ENCODE data around the gene INAFM1. TPM values are rescaled to one million over a fixed set of nuclear protein-coding genes. Genes with fewer than 3 reads are reported as not detected.

Gene INAFM1
- total RNA-seq, 1 donor from 2014 or later: 18.2 TPM

DNA sequence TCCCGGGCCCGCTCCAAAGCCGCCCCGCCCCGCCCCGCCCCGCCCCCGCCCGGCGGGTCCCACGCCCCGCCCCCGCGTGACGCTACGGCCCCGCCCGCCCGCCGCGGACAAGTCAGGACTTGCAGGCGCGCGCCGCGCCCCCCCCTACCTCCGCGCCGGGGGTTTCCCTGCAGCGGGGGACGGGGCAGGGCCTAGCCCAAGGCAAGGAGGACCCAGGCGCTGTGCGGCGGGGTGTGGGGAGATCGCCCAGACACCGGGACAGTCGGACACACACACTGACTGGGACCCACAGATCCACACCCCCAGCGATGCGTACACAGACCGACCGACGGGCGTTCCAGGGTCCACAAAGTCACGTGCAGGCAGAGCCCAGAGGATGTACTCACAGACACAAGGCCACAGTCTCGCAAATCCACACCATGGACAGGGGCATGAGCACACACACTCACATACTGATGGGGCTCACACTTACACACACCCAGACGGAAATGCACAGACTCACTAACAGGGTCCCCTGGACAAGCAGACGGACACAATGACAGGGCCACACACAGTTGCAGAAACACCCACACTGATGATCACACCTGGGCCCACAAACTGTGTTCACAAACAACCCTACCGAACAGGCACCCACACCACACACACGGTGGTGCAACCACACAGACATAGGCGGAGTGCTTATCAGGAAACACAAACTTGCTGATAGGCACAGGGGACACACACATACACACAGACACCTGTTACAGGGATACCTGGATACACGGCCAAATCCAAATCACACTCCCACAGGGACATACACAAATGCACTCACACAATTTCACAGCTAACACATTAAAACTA is 43.2 kb upstream of the INAFM1 start:
- no peaks in the 10 kb centered on the region for H3K27me3 ChIP-seq
- intact Hi-C loops (cut with DNase I): no loop called here

DNA sequence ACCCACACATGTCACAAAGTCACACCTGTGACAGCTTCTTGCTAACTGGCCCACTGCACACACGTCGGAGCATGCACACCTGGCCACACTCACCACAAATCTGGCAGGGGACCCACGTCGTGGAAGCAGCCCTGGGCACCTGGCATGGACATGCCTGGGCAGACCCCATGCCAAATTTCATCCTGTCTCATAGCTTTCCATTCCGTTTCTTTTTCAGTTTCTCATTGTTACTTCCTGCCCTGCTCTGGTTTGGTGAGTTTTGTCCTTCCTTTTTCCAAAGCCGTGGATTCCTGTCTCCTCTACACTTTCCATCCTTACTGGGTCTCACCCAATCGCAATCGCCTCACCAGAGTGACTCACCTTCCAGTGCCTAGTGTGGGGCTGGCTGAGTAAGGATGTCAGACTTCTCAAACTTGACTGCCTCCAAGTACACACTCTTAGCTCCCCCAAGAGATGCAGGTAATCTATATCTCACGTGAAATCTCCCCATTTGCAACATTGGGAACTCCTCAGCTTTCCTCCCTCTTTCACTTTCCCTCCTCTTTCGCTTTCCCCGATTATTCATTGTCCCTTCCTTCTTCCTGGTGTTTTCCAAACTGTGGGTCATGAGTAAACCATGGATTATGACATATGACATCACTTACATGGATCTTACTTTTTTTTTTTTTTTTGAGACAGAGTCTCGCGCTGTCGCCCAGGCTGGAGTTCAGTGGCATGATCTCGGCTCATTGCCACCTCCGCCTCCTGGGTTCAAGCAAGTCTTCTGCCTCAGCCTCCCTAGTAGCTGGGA is 42.1 kb upstream of the INAFM1 start:
- intact Hi-C loops (cut with DNase I): no loop called here
- Histone ChIP-seq H3K4me1 (peaks cover 12% of the 10 kb centered on the region), H3K36me3 (no peaks in the 10 kb centered on the region), H3K27ac (peak overlapping the region; percentile 78), H3K4me3 (peak overlapping the region; percentile 97), H3K9me3 (no peaks in the 10 kb centered on the region), H3K27me3 (no peaks in the 10 kb centered on the region)
- ATAC-seq (no peak), DNase-seq (no peak)
- TF ChIP-seq, protein P1, sequence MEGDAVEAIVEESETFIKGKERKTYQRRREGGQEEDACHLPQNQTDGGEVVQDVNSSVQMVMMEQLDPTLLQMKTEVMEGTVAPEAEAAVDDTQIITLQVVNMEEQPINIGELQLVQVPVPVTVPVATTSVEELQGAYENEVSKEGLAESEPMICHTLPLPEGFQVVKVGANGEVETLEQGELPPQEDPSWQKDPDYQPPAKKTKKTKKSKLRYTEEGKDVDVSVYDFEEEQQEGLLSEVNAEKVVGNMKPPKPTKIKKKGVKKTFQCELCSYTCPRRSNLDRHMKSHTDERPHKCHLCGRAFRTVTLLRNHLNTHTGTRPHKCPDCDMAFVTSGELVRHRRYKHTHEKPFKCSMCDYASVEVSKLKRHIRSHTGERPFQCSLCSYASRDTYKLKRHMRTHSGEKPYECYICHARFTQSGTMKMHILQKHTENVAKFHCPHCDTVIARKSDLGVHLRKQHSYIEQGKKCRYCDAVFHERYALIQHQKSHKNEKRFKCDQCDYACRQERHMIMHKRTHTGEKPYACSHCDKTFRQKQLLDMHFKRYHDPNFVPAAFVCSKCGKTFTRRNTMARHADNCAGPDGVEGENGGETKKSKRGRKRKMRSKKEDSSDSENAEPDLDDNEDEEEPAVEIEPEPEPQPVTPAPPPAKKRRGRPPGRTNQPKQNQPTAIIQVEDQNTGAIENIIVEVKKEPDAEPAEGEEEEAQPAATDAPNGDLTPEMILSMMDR (IDR thresholded peaks at IDR 0.05): no peak

More for the DNA sequence above, 43.2 kb upstream of the INAFM1 start:
- H3K27ac ChIP-seq: peak overlapping the region; percentile 78
- peaks cover 23% of the 10 kb centered on the region for H3K4me1 ChIP-seq
- H3K4me3 ChIP-seq: peak overlapping the region; percentile 97
- TF ChIP-seq, protein P1 (IDR thresholded peaks at IDR 0.05): no peak
- ATAC-seq (peak; percentile 65), DNase-seq (peak; percentile 97)
- no peaks in the 10 kb centered on the region for H3K9me3 ChIP-seq
- no peaks in the 10 kb centered on the region for H3K36me3 ChIP-seq

DNA sequence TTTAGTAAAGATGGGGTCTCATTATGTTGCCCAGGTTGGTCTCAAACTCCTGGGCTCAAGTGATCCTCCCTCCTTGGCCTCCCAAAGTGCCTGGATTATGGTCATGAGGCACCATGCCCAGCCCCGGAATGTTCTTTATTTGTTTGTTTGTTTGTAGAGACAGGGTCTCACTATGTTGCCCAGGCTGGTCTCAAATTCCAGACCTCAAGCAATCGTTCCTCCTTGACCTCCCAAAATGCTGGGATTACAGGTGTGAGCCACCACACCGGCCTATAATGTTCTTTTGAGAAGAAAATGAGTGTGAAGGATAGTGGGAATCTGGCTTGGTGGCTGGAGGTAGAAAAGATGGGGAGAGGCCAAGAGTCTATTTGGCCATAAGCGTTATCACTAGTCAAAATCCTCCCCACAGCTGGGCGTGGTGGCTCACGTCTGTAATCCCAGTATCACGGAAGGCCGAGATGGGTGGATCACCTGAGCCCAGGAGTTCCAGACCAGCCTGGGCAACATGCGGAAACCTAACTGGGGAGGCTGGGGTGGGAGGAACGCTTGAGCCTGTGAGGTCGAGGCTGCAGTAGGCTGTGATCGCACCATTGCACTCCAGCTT is 38.5 kb upstream of the INAFM1 start:
- DNase-seq (no peak), ATAC-seq (no peak)
- TF ChIP-seq, protein P1 (IDR thresholded peaks at IDR 0.05): no peak
- intact Hi-C loops (cut with DNase I): no loop called here
- Histone ChIP-seq H3K36me3 (no peaks in the 10 kb centered on the region), H3K27ac (no peak overlapping the region), H3K4me3 (no peak overlapping the region), H3K4me1 (peaks cover 22% of the 10 kb centered on the region), H3K27me3 (no peaks in the 10 kb centered on the region), H3K9me3 (no peaks in the 10 kb centered on the region)

DNA sequence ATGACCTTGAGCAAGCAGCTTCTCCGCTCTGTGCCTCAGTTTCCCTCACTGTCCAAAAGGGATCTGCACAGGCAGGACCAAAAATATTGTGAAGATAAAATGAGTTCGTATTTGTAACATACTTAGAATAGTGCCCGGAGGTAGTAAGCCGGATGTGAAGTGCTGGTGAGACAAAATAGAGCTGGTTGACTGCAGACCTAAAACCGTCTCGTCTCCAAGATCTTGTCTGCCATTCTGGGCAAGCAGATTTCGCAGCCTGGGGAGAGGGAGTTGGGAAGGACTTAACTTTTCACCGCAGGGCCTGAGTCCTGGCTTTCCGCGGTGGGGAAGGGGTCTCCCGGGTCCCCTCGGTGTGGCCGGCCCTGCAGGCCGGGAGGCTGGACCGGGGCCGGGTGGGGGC is 35.5 kb upstream of the INAFM1 start:
- no peak overlapping the region for H3K27ac ChIP-seq
- intact Hi-C loops (cut with DNase I): no loop called here
- no peaks in the 10 kb centered on the region for H3K36me3 ChIP-seq
- DNase-seq (no peak), ATAC-seq (no peak)
- no peaks in the 10 kb centered on the region for H3K9me3 ChIP-seq
- no peaks in the 10 kb centered on the region for H3K27me3 ChIP-seq
- H3K4me3 ChIP-seq: peak overlapping the region; percentile 25
- TF ChIP-seq, protein P1 (IDR thresholded peaks at IDR 0.05): no peak
- peaks cover 24% of the 10 kb centered on the region for H3K4me1 ChIP-seq

DNA sequence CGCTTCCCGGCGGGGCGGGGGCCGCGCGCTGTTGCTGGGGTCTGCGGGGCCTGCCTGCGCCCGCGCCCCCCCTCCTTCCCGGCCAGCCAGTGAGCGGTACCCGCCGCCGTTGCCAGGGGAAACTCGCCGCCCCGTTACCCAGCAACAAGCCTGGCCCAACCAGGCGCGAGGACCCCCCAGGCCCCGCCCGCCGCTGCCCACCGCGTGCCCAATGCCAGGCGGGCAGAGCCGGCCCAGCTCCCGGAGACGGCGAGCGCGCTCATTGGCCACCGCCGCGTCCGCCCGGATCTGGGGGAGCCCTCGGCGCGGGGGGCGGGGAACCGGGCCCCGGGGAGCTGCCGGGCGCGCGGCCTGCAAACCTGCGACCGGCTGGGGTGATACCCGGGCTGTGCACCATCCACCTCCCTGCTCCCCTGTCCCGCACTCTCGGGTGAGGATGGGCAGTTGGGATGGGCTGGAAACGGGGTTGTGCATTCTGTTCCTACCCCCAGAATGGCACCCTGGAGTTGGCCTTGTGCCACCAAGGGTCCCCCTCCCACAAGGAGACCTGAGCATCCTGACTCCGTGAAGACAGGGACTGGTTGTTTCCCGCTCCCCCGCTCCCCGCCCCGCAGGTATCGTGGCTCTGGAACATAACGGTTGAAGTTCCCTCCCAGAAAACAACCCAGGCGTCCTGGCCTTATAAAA is 34.9 kb upstream of the INAFM1 start:
- Histone ChIP-seq H3K4me1 (peaks cover 24% of the 10 kb centered on the region), H3K9me3 (no peaks in the 10 kb centered on the region), H3K27ac (no peak overlapping the region), H3K4me3 (peak overlapping the region; percentile 25), H3K27me3 (no peaks in the 10 kb centered on the region), H3K36me3 (no peaks in the 10 kb centered on the region)
- DNase-seq: peak; percentile 75
- intact Hi-C loops (cut with DNase I): no loop called here
- TF ChIP-seq, protein P1 (IDR thresholded peaks at IDR 0.05): no peak
- peak; percentile 7 for ATAC-seq

Data from upper lobe of right lung (tissue), 1 donor.